ENCODE data around the gene NTM.

NTM gene

DNA sequence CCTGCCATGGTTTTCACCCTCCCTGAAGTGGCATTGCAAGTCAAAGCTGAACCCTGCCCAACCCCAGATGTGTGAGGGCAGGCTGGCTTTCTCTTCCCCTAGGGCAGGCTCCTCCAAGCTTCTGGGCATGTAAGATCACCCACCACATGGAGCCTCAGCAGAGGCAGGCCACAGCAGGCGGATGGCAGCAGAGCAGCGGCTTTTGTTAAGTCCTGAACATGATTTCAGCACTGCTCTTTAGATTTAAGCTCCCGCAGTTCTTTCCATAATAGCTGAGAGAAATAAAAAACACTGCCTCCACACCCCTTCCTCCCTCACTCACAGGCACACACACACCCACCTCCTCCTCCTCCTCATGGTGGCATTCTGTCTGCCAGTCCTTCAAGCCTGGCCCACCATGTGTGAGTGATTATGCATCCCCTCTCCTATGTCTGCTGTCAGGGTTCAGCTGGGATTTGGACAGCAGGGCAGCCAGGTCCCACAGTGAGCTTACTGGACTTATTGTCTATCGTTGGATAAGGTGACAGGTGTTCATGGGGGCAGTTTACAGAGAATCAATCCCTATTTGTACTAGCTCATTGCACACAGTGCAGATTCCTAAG lies 5.0 kb upstream of the NTM start (continued):
- TF ChIP-seq, protein P1, sequence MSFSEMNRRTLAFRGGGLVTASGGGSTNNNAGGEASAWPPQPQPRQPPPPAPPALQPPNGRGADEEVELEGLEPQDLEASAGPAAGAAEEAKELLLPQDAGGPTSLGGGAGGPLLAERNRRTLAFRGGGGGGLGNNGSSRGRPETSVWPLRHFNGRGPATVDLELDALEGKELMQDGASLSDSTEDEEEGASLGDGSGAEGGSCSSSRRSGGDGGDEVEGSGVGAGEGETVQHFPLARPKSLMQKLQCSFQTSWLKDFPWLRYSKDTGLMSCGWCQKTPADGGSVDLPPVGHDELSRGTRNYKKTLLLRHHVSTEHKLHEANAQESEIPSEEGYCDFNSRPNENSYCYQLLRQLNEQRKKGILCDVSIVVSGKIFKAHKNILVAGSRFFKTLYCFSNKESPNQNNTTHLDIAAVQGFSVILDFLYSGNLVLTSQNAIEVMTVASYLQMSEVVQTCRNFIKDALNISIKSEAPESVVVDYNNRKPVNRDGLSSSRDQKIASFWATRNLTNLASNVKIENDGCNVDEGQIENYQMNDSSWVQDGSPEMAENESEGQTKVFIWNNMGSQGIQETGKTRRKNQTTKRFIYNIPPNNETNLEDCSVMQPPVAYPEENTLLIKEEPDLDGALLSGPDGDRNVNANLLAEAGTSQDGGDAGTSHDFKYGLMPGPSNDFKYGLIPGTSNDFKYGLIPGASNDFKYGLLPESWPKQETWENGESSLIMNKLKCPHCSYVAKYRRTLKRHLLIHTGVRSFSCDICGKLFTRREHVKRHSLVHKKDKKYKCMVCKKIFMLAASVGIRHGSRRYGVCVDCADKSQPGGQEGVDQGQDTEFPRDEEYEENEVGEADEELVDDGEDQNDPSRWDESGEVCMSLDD (tag by site-specific recombination; IDR thresholded peaks at IDR 0.05), result no peak
- TF ChIP-seq ZNF394 (tag by site-specific recombination; IDR thresholded peaks at IDR 0.05; ENCODE audit: borderline replicate concordance) (no peak), ZNF571 (tag by site-specific recombination; IDR thresholded peaks at IDR 0.05) (no peak), ZNF548 (tag by site-specific recombination; IDR thresholded peaks at IDR 0.05) (no peak)
- TF ChIP-seq, protein P2, sequence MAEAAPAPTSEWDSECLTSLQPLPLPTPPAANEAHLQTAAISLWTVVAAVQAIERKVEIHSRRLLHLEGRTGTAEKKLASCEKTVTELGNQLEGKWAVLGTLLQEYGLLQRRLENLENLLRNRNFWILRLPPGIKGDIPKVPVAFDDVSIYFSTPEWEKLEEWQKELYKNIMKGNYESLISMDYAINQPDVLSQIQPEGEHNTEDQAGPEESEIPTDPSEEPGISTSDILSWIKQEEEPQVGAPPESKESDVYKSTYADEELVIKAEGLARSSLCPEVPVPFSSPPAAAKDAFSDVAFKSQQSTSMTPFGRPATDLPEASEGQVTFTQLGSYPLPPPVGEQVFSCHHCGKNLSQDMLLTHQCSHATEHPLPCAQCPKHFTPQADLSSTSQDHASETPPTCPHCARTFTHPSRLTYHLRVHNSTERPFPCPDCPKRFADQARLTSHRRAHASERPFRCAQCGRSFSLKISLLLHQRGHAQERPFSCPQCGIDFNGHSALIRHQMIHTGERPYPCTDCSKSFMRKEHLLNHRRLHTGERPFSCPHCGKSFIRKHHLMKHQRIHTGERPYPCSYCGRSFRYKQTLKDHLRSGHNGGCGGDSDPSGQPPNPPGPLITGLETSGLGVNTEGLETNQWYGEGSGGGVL (tag by site-specific recombination; IDR thresholded peaks at IDR 0.05), result no peak

DNA sequence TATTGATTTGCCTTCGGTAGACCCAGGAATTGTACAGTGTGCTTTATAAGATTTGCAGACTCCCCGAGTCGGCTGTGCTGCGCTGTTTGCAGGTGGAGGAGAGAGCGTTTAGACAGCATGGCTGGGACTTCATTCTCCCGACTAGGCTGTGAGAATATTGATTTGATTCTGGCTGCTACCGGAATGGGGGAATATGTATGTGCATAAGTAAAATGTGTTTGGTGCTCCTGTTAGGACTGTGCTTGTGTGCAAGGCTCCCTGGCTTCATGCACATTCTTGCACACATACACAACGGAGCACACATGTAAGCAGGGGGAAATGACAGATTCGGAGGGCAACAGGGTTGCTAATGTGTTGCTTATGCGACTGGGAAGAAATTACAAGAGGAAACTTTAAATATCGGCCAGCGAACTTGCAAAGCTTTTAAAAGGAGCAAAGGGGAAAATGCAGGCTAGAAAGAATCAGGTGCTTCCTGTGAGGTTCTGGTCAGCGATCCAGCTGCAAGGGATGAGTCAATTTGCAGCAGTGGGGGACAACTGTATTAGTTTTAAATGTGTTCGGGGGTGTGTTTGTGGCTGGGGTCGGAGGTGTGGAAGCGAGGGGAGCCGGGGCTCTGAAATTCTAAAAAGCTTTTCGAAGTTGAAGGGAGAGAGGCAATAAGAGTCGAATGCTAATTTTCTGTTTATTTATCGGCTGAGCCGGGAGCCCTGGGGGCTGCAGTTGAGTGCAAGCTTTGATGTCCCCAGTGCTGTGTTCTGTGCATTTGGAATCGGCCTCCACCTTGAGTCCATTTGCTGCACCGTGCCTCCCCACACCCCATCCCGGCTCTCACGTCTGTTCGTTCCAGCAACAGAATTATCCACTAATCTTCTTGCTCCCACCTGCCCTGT lies 731 bp downstream of the NTM start:
- Histone ChIP-seq H3K4me3 (ENCODE audit: low read depth, low read length) (no peak overlapping the region), H3K4me1 (ENCODE audit: control insufficient read depth, insufficient read depth, low read length) (peaks cover 10% of the 10 kb centered on the region; the same call in 1 of the 2 replicates), H3K36me3 (ENCODE audit: control insufficient read depth in 2 of 2, insufficient read depth in 1 of 2, low read length in 2 of 2) (no peaks in the 10 kb centered on the region), H3K27ac (ENCODE audit: extremely low read depth, low read depth, low read length) (no peak overlapping the region), H3K9me3 (ENCODE audit: control insufficient read depth, insufficient read depth, low read depth, low read length) (no peaks in the 10 kb centered on the region)
- ChIA-PET POLR2A (no interaction called here), CTCF (interaction anchor here (0.6 to 1.1 kb wide), 2 partner anchors 303 to 538 kb away, joined by 3 to 4 read pairs; no protein-coding TSS in a partner anchor)
- no peak for TF ChIP-seq ZNF830 (tag by site-specific recombination; IDR thresholded peaks at IDR 0.05; ENCODE audit: low read depth)
- TF ChIP-seq OVOL3 (tag by site-specific recombination; IDR thresholded peaks at IDR 0.05), result no peak
- TF ChIP-seq ZNF404 (tag by site-specific recombination; IDR thresholded peaks at IDR 0.05), result no peak
- TF ChIP-seq, protein P3, sequence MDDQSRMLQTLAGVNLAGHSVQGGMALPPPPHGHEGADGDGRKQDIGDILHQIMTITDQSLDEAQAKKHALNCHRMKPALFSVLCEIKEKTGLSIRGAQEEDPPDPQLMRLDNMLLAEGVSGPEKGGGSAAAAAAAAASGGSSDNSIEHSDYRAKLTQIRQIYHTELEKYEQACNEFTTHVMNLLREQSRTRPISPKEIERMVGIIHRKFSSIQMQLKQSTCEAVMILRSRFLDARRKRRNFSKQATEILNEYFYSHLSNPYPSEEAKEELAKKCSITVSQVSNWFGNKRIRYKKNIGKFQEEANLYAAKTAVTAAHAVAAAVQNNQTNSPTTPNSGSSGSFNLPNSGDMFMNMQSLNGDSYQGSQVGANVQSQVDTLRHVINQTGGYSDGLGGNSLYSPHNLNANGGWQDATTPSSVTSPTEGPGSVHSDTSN (CRISPR knock-in tag; IDR thresholded peaks at IDR 0.05), result no peak
- no peak for TF ChIP-seq ZNF416 (tag by site-specific recombination; IDR thresholded peaks at IDR 0.05)
- no peak for TF ChIP-seq ZSCAN16 (tag by site-specific recombination; IDR thresholded peaks at IDR 0.05)

DNA sequence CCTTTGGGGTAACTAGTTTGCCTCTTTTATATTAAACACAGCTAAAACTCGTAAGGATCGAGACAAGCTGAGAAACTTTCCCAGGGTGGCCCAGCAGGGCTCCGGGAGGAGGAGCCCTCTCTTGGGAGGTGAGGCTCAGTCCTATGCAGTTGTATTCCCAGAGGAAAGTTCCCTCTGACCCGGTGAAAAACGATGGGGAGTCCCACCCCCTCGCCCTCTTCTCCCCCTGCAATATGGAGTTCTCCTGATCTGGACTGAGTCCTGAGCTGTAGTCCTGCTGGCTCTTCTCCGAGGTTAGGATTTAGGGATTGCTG lies 1.3 kb downstream of the NTM start:
- H3K27ac ChIP-seq (ENCODE audit: extremely low read depth, low read depth, low read length), result no peak overlapping the region
- H3K4me3 ChIP-seq (ENCODE audit: low read depth, low read length), result no peak overlapping the region
- TF ChIP-seq ZNF843 (tag by site-specific recombination; IDR thresholded peaks at IDR 0.05), result no peak
- no peak for TF ChIP-seq OSR2 (tag by site-specific recombination; IDR thresholded peaks at IDR 0.05)
- TF ChIP-seq ZNF302 (tag by site-specific recombination; IDR thresholded peaks at IDR 0.05; ENCODE audit: low read depth), result no peak
- TF ChIP-seq, protein P4, sequence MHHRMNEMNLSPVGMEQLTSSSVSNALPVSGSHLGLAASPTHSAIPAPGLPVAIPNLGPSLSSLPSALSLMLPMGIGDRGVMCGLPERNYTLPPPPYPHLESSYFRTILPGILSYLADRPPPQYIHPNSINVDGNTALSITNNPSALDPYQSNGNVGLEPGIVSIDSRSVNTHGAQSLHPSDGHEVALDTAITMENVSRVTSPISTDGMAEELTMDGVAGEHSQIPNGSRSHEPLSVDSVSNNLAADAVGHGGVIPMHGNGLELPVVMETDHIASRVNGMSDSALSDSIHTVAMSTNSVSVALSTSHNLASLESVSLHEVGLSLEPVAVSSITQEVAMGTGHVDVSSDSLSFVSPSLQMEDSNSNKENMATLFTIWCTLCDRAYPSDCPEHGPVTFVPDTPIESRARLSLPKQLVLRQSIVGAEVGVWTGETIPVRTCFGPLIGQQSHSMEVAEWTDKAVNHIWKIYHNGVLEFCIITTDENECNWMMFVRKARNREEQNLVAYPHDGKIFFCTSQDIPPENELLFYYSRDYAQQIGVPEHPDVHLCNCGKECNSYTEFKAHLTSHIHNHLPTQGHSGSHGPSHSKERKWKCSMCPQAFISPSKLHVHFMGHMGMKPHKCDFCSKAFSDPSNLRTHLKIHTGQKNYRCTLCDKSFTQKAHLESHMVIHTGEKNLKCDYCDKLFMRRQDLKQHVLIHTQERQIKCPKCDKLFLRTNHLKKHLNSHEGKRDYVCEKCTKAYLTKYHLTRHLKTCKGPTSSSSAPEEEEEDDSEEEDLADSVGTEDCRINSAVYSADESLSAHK (tag by site-specific recombination; IDR thresholded peaks at IDR 0.05), result no peak
- TF ChIP-seq ZNF133 (tag by site-specific recombination; IDR thresholded peaks at IDR 0.05), result no peak
- no peak for TF ChIP-seq ZNF558 (tag by site-specific recombination; IDR thresholded peaks at IDR 0.05)
- H3K9me3 ChIP-seq (ENCODE audit: control insufficient read depth, insufficient read depth, low read depth, low read length), result no peaks in the 10 kb centered on the region
- ChIA-PET POLR2A (no interaction called here), CTCF (no interaction called here)
- peaks cover 10% of the 10 kb centered on the region; the same call in 1 of the 2 replicates for H3K4me1 ChIP-seq (ENCODE audit: control insufficient read depth, insufficient read depth, low read length)
- no peaks in the 10 kb centered on the region for H3K36me3 ChIP-seq (ENCODE audit: control insufficient read depth in 2 of 2, insufficient read depth in 1 of 2, low read length in 2 of 2)

All from HEK293 (cell line).